Peyer's patch (tissue), 4 donors: Measurements from ENCODE around the gene FCGR3B. TPM values are rescaled to one million over a fixed set of nuclear protein-coding genes. Genes with fewer than 3 reads are reported as not detected.
"Not testable (repeated sequence)": the region's sequence is repeated elsewhere in the genome, so short reads cannot be mapped to it uniquely, and the experiment has no call there.

Experiments
- DNase-seq, 3 donors: peaks; one replicate each; pipeline ENCODE4 v3.0.0-alpha.2; 2017 to 2019
- H3K27ac ChIP-seq, 4 donors: fragments of 200-600 bp; sonication (generic); one replicate each; pipeline ENCODE4 v1.5.1; 2016 to 2019
- H3K27me3 ChIP-seq, 2 donors: fragments of 200-600 bp; sonication (generic); one replicate each; pipeline ENCODE4 v1.5.1; 2019
- H3K36me3 ChIP-seq, 3 donors: fragments of 200-600 bp; sonication (generic); one replicate each; pipeline ENCODE4 v1.5.1; 2016 to 2019
- H3K4me1 ChIP-seq, 4 donors: fragments of 200-600 bp; sonication (generic); one replicate each; pipeline ENCODE4 v1.5.1; 2016 to 2019
- H3K4me3 ChIP-seq, 4 donors: fragments of 200-600 bp; sonication (generic); 1 replicate in 3 of 4; 2 replicates in 1 of 4; pipeline ENCODE4 v1.5.1; 2016 to 2019; ENCODE audit warnings: mild to moderate bottlenecking in 1 of 4
- H3K9me3 ChIP-seq, 4 donors: fragments of 200-600 bp; sonication (generic); one replicate each; pipeline ENCODE4 v1.5.1; 2016 to 2019; ENCODE audit warnings: mild to moderate bottlenecking in 1 of 4
- CTCF ChIP-seq, 6 experiments: fragments of 450-650 bp in 4 of 6; fragments of 200-600 bp in 2 of 6; sonication (generic) in 1 of 6; IDR thresholded peaks; one replicate each; pipeline ENCODE4 v1.5.1; 2017 to 2019; ENCODE audit warnings: antibody characterized with exemption in 6 of 6, mild to moderate bottlenecking in 3 of 6, moderate library complexity in 1 of 6
- POLR2A ChIP-seq, 2 donors: fragments of 450-650 bp; IDR thresholded peaks; one replicate each; pipeline ENCODE4 v1.5.1; 2017; ENCODE audit warnings: antibody characterized with exemption in 2 of 2, mild to moderate bottlenecking in 2 of 2, moderate library complexity in 2 of 2
- total RNA-seq, 4 donors: library from RNA; depleted of rRNA; stranded (reverse); fragments of >200 nt; gene quantifications; one replicate each; pipeline ENCODE4 v1.1.0, GENCODE V29; 2016

FCGR3B gene
- 1 to 10 TPM in 1 of 4 donors, not detected in 3; 6.6 TPM for total RNA-seq

GRCh38 chr1:161631076-161631475 lies at the start of gene FCGR3B:
Gene FCGR3B (minus strand): TSS chr1:161631176. CDS start chr1:161631094, 82 bp downstream.
- TF ChIP-seq CTCF (IDR thresholded peaks at IDR 0.05) (no peak), POLR2A (IDR thresholded peaks at IDR 0.05) (no peak)
- H3K4me3 ChIP-seq, result no peak within 1 kb of the TSS
- no peaks in the 10 kb centered on the region for H3K4me1 ChIP-seq
- H3K36me3 ChIP-seq, result no peaks in the 10 kb centered on the region
- H3K27ac ChIP-seq, result no peak within 1 kb of the TSS
- no peaks in the 10 kb centered on the region for H3K9me3 ChIP-seq
- DNase-seq, result no peak
- no peaks in the 10 kb centered on the region for H3K27me3 ChIP-seq

GRCh38 chr1:161678500-161678899 lies 47.5 kb upstream of the FCGR3B start:
- no peak overlapping the region for H3K4me3 ChIP-seq
- no peak for DNase-seq
- no peaks in the 10 kb centered on the region for H3K9me3 ChIP-seq
- H3K27ac ChIP-seq, result no peak overlapping the region
- no peak for TF ChIP-seq CTCF (IDR thresholded peaks at IDR 0.05)
- no peak for TF ChIP-seq POLR2A (IDR thresholded peaks at IDR 0.05)
- no peaks in the 10 kb centered on the region for H3K27me3 ChIP-seq
- no peaks in the 10 kb centered on the region for H3K4me1 ChIP-seq
- no peaks in the 10 kb centered on the region for H3K36me3 ChIP-seq

GRCh38 chr1:161676958-161677689 lies 46.1 kb upstream of the FCGR3B start:
- H3K4me3 ChIP-seq, result no peak overlapping the region
- H3K27me3 ChIP-seq, result no peaks in the 10 kb centered on the region
- no peak overlapping the region for H3K27ac ChIP-seq
- DNase-seq, result no peak
- no peaks in the 10 kb centered on the region for H3K4me1 ChIP-seq
- no peaks in the 10 kb centered on the region for H3K9me3 ChIP-seq
- TF ChIP-seq POLR2A (IDR thresholded peaks at IDR 0.05), result no peak
- TF ChIP-seq CTCF (IDR thresholded peaks at IDR 0.05), result no peak
- no peaks in the 10 kb centered on the region for H3K36me3 ChIP-seq

GRCh38 chr1:161676441-161676840 lies 45.5 kb upstream of the FCGR3B start:
- no peaks in the 10 kb centered on the region for H3K36me3 ChIP-seq
- no peaks in the 10 kb centered on the region for H3K4me1 ChIP-seq
- no peak overlapping the region for H3K27ac ChIP-seq
- no peak for DNase-seq
- H3K27me3 ChIP-seq, result no peaks in the 10 kb centered on the region
- TF ChIP-seq CTCF (IDR thresholded peaks at IDR 0.05) (no peak), POLR2A (IDR thresholded peaks at IDR 0.05) (no peak)
- H3K4me3 ChIP-seq, result no peak overlapping the region
- no peaks in the 10 kb centered on the region for H3K9me3 ChIP-seq

GRCh38 chr1:161674908-161675307 lies 43.9 kb upstream of the FCGR3B start:
- not testable (repeated sequence) for DNase-seq, H3K4me1 ChIP-seq, H3K36me3 ChIP-seq, H3K27ac ChIP-seq, H3K4me3 ChIP-seq, H3K9me3 ChIP-seq, H3K27me3 ChIP-seq

- H3K4me3 ChIP-seq, H3K27me3 ChIP-seq, H3K4me1 ChIP-seq, H3K27ac ChIP-seq, H3K36me3 ChIP-seq, H3K9me3 ChIP-seq, DNase-seq: not testable (repeated sequence)
Observed at GRCh38 chr1:161674447-161674846, 43.5 kb upstream of the FCGR3B start.

GRCh38 chr1:161673437-161673836 lies 42.5 kb upstream of the FCGR3B start:
- not testable (repeated sequence) for DNase-seq, H3K27me3 ChIP-seq, H3K4me3 ChIP-seq, H3K4me1 ChIP-seq, H3K27ac ChIP-seq, H3K9me3 ChIP-seq, H3K36me3 ChIP-seq

- H3K9me3 ChIP-seq, H3K4me3 ChIP-seq, DNase-seq, H3K4me1 ChIP-seq, H3K27ac ChIP-seq, H3K36me3 ChIP-seq, H3K27me3 ChIP-seq: not testable (repeated sequence)
Observed at GRCh38 chr1:161671045-161672020, 40.4 kb upstream of the FCGR3B start.

GRCh38 chr1:161664689-161665088 lies 33.7 kb upstream of the FCGR3B start:
- DNase-seq, H3K4me1 ChIP-seq, H3K27me3 ChIP-seq, H3K4me3 ChIP-seq, H3K36me3 ChIP-seq, H3K27ac ChIP-seq, H3K9me3 ChIP-seq: not testable (repeated sequence)

GRCh38 chr1:161663569-161663968 lies 32.6 kb upstream of the FCGR3B start:
- not testable (repeated sequence) for H3K36me3 ChIP-seq, DNase-seq

More at GRCh38 chr1:161663569-161663968, 32.6 kb upstream of the FCGR3B start:
- not testable (repeated sequence) for H3K4me3 ChIP-seq, H3K27me3 ChIP-seq, H3K9me3 ChIP-seq, H3K4me1 ChIP-seq
- H3K27ac ChIP-seq, result peak overlapping the region in 1 of 4 donors; percentile 38
